Neural cell (in vitro differentiated cells): ENCODE measurements around the gene CDK1. TPM values are rescaled to one million over a fixed set of nuclear protein-coding genes. Genes with fewer than 3 reads are reported as not detected.

Source experiments
- H2AFZ ChIP-seq: fragments of 200-600, 300-800 bp; sonication (generic), shearing (Covaris generic); 2 replicates; pipeline ENCODE4 v1.6.0; 2014; ENCODE audit warnings: low read depth, mild to moderate bottlenecking, antibody characterized with exemption, low read length, moderate library complexity
- H3F3A ChIP-seq: fragments of 200-600 bp; shearing (Covaris generic); 2 replicates; pipeline ENCODE4 v1.6.1; 2016; ENCODE audit warnings: mild to moderate bottlenecking, moderate library complexity, mixed read lengths, antibody characterized with exemption, low read length; ENCODE audit not compliant: insufficient read depth, poor library complexity, severe bottlenecking
- H3K27ac ChIP-seq: fragments of 200-600, 300-800 bp; sonication (generic), shearing (Covaris generic); 2 replicates; pipeline ENCODE4 v1.5.1; 2014; ENCODE audit warnings: mild to moderate bottlenecking, low read length, moderate library complexity
- H3K27me3 ChIP-seq: fragments of 300-800, 200-600 bp; sonication (generic), shearing (Covaris generic); 2 replicates; pipeline ENCODE4 v1.6.0; 2014; ENCODE audit warnings: mild to moderate bottlenecking, low read depth, low read length, moderate library complexity; ENCODE audit not compliant: insufficient read depth
- H3K36me3 ChIP-seq: fragments of 300-800, 200-600 bp; sonication (generic), shearing (Covaris generic); 2 replicates; pipeline ENCODE4 v1.5.1; 2014; ENCODE audit warnings: mild to moderate bottlenecking, antibody characterized with exemption, low read length, moderate library complexity; ENCODE audit not compliant: insufficient read depth
- H3K4me2 ChIP-seq: fragments of 300-800, 200-600 bp; sonication (generic), shearing (Covaris generic); 2 replicates; pipeline ENCODE4 v1.6.0; 2014; ENCODE audit warnings: mild to moderate bottlenecking, low read length
- H3K4me3 ChIP-seq: fragments of 300-800, 200-600 bp; sonication (generic), shearing (Covaris generic); 2 replicates; pipeline ENCODE4 v1.5.1; 2014; ENCODE audit warnings: mild to moderate bottlenecking, low read length, moderate library complexity
- H3K79me2 ChIP-seq: fragments of 200-600 bp; shearing (Covaris generic); replicated peaks from 2 replicates; pipeline ENCODE4 v1.6.0; 2014; ENCODE audit warnings: mild to moderate bottlenecking, low read length, moderate library complexity; ENCODE audit not compliant: insufficient read depth
- H3K9ac ChIP-seq: fragments of 300-800, 200-600 bp; sonication (generic), shearing (Covaris generic); 2 replicates; pipeline ENCODE4 v1.6.1; 2016; ENCODE audit warnings: mild to moderate bottlenecking, low read length, mixed read lengths
- H3K9me2 ChIP-seq: fragments of 200-600 bp; shearing (Covaris generic); 2 replicates; pipeline ENCODE4 v1.6.1; 2016; ENCODE audit warnings: mild to moderate bottlenecking, low read length, mixed read lengths; ENCODE audit not compliant: insufficient read depth
- H3K9me3 ChIP-seq: fragments of 200-600, 300-800 bp; sonication (generic), shearing (Covaris generic); 2 replicates; pipeline ENCODE4 v1.6.1; 2016; ENCODE audit warnings: mild to moderate bottlenecking, mixed run types, low read length, moderate library complexity, mixed read lengths
- H4K20me1 ChIP-seq: fragments of 200-600 bp; shearing (Covaris generic); 2 replicates; pipeline ENCODE4 v1.6.1; 2016; ENCODE audit warnings: mild to moderate bottlenecking, mixed run types; ENCODE audit not compliant: insufficient read depth
- EP300 ChIP-seq: fragments of 450-650 bp; conservative IDR thresholded peaks from 2 replicates; pipeline ENCODE4 v1.6.1; 2014; ENCODE audit warnings: antibody characterized with exemption, mild to moderate bottlenecking, moderate library complexity; ENCODE audit not compliant: poor library complexity, severe bottlenecking
- EZH2 ChIP-seq: fragments of 200-600, 300-800 bp; shearing (Covaris generic), sonication (generic); IDR thresholded peaks from 2 replicates; pipeline ENCODE4 v1.6.1; 2014; ENCODE audit warnings: antibody characterized with exemption, low read length, borderline replicate concordance, mild to moderate bottlenecking; ENCODE audit not compliant: insufficient read depth, poor library complexity, severe bottlenecking
- MXI1 ChIP-seq: fragments of 450-650 bp; conservative IDR thresholded peaks from 2 replicates; pipeline ENCODE4 v1.6.1; 2014; ENCODE audit warnings: antibody characterized with exemption, mild to moderate bottlenecking; ENCODE audit not compliant: poor library complexity, severe bottlenecking
- POLR2AphosphoS5 ChIP-seq: IDR thresholded peaks from 2 replicates; pipeline ENCODE4 v1.6.1; 2012
- RAD21 ChIP-seq: fragments of 450-650 bp; conservative IDR thresholded peaks from 2 replicates; pipeline ENCODE4 v1.6.1; 2014; ENCODE audit warnings: antibody characterized with exemption, mild to moderate bottlenecking, moderate library complexity
- SMC3 ChIP-seq: fragments of 450-650 bp; conservative IDR thresholded peaks from 2 replicates; pipeline ENCODE4 v1.6.1; 2014; ENCODE audit warnings: antibody characterized with exemption, mild to moderate bottlenecking, moderate library complexity; ENCODE audit not compliant: poor library complexity
- TAF1 ChIP-seq: IDR thresholded peaks from 2 replicates; pipeline ENCODE4 v1.6.1; 2012; ENCODE audit warnings: low read depth
- polyA plus RNA-seq: library from polyadenylated mRNA; depleted of rRNA; stranded (reverse); fragments of >200 nt; gene quantifications from 2 replicates; pipeline ENCODE4 v1.2.3, GENCODE V29; 2014
- TF ChIP-seq, protein P1 (sequence below): fragments of 450-650 bp; IDR thresholded peaks from 2 replicates; pipeline ENCODE4 v1.5.1; 2014; ENCODE audit warnings: antibody characterized with exemption, mild to moderate bottlenecking, moderate library complexity; ENCODE audit not compliant: poor library complexity, severe bottlenecking
- TF ChIP-seq, protein P2 (sequence below): IDR thresholded peaks from 2 replicates; pipeline ENCODE4 v1.6.1; 2012; ENCODE audit warnings: borderline replicate concordance

CDK1 gene
- polyA plus RNA-seq, 1 donor from 2014 or later = 4.0 TPM

DNA sequence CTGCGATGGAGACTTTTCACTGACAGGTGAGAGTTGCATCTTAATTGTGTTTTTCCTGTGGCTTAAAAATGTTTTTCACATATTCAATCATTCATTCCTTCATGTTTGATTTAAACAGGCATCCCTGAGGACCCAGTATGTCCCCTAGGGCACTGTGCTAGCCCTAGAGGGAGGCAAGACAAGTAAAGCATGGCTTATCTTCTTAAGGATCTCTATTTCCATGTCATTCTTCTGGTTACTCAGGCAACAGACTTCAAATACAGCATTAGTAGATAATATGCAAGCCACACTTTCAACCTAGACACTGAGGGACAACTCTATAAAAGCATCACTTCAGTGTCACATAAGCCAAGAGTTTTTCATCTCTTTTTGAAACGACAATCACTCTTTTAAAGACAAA, 29.2 kb downstream of the CDK1 start:
- TF ChIP-seq TAF1 (no peak), POLR2AphosphoS5 (peak; percentile 77), EP300 (peak; percentile 79), MXI1 (peak; percentile 29)
- TF ChIP-seq, protein P1, sequence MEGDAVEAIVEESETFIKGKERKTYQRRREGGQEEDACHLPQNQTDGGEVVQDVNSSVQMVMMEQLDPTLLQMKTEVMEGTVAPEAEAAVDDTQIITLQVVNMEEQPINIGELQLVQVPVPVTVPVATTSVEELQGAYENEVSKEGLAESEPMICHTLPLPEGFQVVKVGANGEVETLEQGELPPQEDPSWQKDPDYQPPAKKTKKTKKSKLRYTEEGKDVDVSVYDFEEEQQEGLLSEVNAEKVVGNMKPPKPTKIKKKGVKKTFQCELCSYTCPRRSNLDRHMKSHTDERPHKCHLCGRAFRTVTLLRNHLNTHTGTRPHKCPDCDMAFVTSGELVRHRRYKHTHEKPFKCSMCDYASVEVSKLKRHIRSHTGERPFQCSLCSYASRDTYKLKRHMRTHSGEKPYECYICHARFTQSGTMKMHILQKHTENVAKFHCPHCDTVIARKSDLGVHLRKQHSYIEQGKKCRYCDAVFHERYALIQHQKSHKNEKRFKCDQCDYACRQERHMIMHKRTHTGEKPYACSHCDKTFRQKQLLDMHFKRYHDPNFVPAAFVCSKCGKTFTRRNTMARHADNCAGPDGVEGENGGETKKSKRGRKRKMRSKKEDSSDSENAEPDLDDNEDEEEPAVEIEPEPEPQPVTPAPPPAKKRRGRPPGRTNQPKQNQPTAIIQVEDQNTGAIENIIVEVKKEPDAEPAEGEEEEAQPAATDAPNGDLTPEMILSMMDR = no peak
- Histone ChIP-seq H3K4me2 (no peak overlapping the region), H3K36me3 (no peaks in the 10 kb centered on the region), H3K9me2 (no peaks in the 10 kb centered on the region), H4K20me1 (no peaks in the 10 kb centered on the region), H3K27ac (no peak overlapping the region), H3K4me3 (peak overlapping the region; percentile 16), H3K9me3 (no peaks in the 10 kb centered on the region), H3K27me3 (no peaks in the 10 kb centered on the region), H2AFZ (no peak overlapping the region), H3F3A (no peaks in the 10 kb centered on the region), H3K9ac (no peak overlapping the region), H3K79me2 (no peaks in the 10 kb centered on the region)

DNA sequence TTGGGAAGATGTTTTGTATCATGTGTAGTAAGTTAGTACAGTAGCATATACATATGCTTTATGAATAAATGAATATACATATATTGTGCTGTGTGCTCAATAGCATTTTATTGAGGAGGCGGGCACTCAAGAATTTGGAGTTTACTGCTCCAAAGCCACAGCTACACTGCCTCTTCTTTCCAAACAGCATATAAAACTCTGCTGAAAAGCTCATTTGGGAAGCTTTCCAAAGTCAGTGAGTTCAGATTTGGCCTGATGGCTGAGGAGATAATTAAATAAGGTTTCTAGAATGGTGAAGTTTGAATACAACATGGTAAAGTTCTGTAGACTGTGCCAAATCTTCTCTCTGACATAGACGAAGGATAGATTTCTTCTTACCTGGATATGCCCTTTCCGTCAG, 29.8 kb downstream of the CDK1 start:
- Histone ChIP-seq H3K4me2 (no peak overlapping the region), H3K9me3 (no peaks in the 10 kb centered on the region), H3K27ac (no peak overlapping the region), H3K9ac (no peak overlapping the region), H3K79me2 (no peaks in the 10 kb centered on the region), H4K20me1 (no peaks in the 10 kb centered on the region), H3K27me3 (no peaks in the 10 kb centered on the region), H3K4me3 (no peak overlapping the region), H3K9me2 (no peaks in the 10 kb centered on the region), H3K36me3 (no peaks in the 10 kb centered on the region), H2AFZ (no peak overlapping the region), H3F3A (no peaks in the 10 kb centered on the region)
- no peak for TF ChIP-seq TAF1

DNA sequence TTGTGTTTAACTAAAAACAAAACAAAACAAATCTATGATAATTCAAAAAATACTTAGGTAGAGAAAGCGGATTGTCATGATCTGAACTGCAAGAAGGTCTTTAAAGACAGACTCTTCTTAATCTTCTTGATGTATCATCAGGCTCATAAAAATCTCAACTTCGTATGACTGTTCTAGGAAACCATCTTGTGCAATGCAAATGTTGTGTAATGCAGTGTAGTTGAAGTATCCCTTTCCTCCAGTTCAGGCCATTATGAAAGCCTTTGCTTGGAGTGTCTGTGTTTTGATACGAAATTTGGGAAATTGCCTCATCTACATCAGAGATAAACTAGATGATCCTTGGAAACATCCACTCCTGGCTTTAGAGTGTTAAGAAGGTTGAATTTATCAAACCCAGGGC, 30.9 kb downstream of the CDK1 start:
- no peak for TF ChIP-seq SMC3
- no peak for TF ChIP-seq EZH2
- TF ChIP-seq, protein P1 = no peak
- TF ChIP-seq POLR2AphosphoS5 = no peak
- TF ChIP-seq, protein P2, sequence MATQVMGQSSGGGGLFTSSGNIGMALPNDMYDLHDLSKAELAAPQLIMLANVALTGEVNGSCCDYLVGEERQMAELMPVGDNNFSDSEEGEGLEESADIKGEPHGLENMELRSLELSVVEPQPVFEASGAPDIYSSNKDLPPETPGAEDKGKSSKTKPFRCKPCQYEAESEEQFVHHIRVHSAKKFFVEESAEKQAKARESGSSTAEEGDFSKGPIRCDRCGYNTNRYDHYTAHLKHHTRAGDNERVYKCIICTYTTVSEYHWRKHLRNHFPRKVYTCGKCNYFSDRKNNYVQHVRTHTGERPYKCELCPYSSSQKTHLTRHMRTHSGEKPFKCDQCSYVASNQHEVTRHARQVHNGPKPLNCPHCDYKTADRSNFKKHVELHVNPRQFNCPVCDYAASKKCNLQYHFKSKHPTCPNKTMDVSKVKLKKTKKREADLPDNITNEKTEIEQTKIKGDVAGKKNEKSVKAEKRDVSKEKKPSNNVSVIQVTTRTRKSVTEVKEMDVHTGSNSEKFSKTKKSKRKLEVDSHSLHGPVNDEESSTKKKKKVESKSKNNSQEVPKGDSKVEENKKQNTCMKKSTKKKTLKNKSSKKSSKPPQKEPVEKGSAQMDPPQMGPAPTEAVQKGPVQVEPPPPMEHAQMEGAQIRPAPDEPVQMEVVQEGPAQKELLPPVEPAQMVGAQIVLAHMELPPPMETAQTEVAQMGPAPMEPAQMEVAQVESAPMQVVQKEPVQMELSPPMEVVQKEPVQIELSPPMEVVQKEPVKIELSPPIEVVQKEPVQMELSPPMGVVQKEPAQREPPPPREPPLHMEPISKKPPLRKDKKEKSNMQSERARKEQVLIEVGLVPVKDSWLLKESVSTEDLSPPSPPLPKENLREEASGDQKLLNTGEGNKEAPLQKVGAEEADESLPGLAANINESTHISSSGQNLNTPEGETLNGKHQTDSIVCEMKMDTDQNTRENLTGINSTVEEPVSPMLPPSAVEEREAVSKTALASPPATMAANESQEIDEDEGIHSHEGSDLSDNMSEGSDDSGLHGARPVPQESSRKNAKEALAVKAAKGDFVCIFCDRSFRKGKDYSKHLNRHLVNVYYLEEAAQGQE = no peak
- TF ChIP-seq MXI1 = no peak
- no peak for TF ChIP-seq EP300
- no peak for TF ChIP-seq RAD21
- no peak for TF ChIP-seq TAF1
- Histone ChIP-seq H4K20me1 (no peaks in the 10 kb centered on the region), H3K9me3 (no peaks in the 10 kb centered on the region)

More for the DNA sequence above, 30.9 kb downstream of the CDK1 start:
- Histone ChIP-seq H3K79me2 (no peaks in the 10 kb centered on the region), H3K9me2 (no peaks in the 10 kb centered on the region), H3F3A (no peaks in the 10 kb centered on the region), H3K36me3 (no peaks in the 10 kb centered on the region), H3K4me2 (no peak overlapping the region), H3K9ac (no peak overlapping the region), H3K4me3 (no peak overlapping the region), H2AFZ (no peak overlapping the region), H3K27me3 (no peaks in the 10 kb centered on the region), H3K27ac (no peak overlapping the region)
